IMR-90 (cell line): ENCODE measurements around the gene LDLRAD1. TPM values are rescaled to one million over a fixed set of nuclear protein-coding genes. Genes with fewer than 3 reads are reported as not detected.
"Not testable (repeated sequence)": the region's sequence is repeated elsewhere in the genome, so short reads cannot be mapped to it uniquely, and the experiment has no call there.

Experiments used
- ATAC-seq: fragments of 200-7000 bp; cut with Tn5 transposase; 2 replicates; pipeline ENCODE4 v1.9.1; 2020; ENCODE audit warnings: low read depth, mild to moderate bottlenecking, moderate library complexity
- BruUV-seq: library from RNA; stranded (reverse); fragments of 400-500 nt; replicated peaks from 2 replicates; lab custom pipeline; 2021; lab: Mats Ljungman, UMichigan
- CTCF ChIA-PET: fragments of 300-600 bp; formaldehyde crosslinking; extraction: SDS; loops from one replicate; lab custom pipeline; 2021; ENCODE audit warnings: antibody characterized with exemption; lab: Yijun Ruan, JAX
- POLR2A ChIA-PET: fragments of 300-600 bp; sonication (Branson Sonifier 250); formaldehyde crosslinking; loops from one replicate; lab custom pipeline; 2022; ENCODE audit warnings: antibody characterized with exemption; ENCODE audit not compliant: unreplicated experiment; lab: Charles Lee
- DNase-seq: peaks from one replicate; pipeline ENCODE4 v3.0.0; 2013
- H2AFZ ChIP-seq: replicated peaks from 2 replicates; pipeline ENCODE3; 2013; ENCODE audit warnings: low read length, mild to moderate bottlenecking; ENCODE audit not compliant: poor library complexity
- H2AK5ac ChIP-seq: 2 replicates; pipeline ENCODE4 v1.6.1; 2013; ENCODE audit warnings: low read depth, low read length, inconsistent platforms
- H2AK9ac ChIP-seq: replicated peaks from 2 replicates; pipeline ENCODE3; 2013; ENCODE audit warnings: mild to moderate bottlenecking, low read depth, low read length, moderate library complexity; ENCODE audit not compliant: poor library complexity
- H2BK120ac ChIP-seq: 2 replicates; pipeline ENCODE4 v1.6.1; 2013; ENCODE audit warnings: low read depth, low read length, inconsistent platforms
- H2BK15ac ChIP-seq: 3 replicates; pipeline ENCODE4 v1.6.1; 2013; ENCODE audit warnings: low read depth, low read length, inconsistent platforms
- H2BK20ac ChIP-seq: 2 replicates; pipeline ENCODE4 v1.6.1; 2013; ENCODE audit warnings: low read depth, mild to moderate bottlenecking, inconsistent platforms, low read length, moderate library complexity
- H2BK5ac ChIP-seq: 2 replicates; pipeline ENCODE4 v1.6.1; 2013; ENCODE audit warnings: mild to moderate bottlenecking, low read depth, low read length, inconsistent platforms; ENCODE audit not compliant: poor library complexity, severe bottlenecking
- H3K14ac ChIP-seq: replicated peaks from 2 replicates; pipeline ENCODE4 v1.6.1; 2013; ENCODE audit warnings: low read depth, low read length, inconsistent platforms
- H3K18ac ChIP-seq: 2 replicates; pipeline ENCODE4 v1.6.1; 2013; ENCODE audit warnings: low read depth, low read length, control low read depth
- H3K23ac ChIP-seq: 2 replicates; pipeline ENCODE4 v1.6.1; 2013; ENCODE audit warnings: low read depth, low read length, inconsistent platforms
- H3K27ac ChIP-seq: 2 replicates; pipeline ENCODE4 v1.5.1; 2013; ENCODE audit warnings: mild to moderate bottlenecking, control low read depth, low read length; ENCODE audit not compliant: insufficient read depth
- H3K27me3 ChIP-seq: 2 replicates; pipeline ENCODE4 v1.6.1; 2013; ENCODE audit warnings: low read length; ENCODE audit not compliant: control insufficient read depth, insufficient read depth
- H3K36me3 ChIP-seq: 2 replicates; pipeline ENCODE4 v1.6.1; 2013; ENCODE audit warnings: low read length, mixed read lengths; ENCODE audit not compliant: control insufficient read depth, insufficient read depth
- H3K4ac ChIP-seq: 2 replicates; pipeline ENCODE4 v1.6.1; 2013; ENCODE audit warnings: low read depth, low read length, inconsistent platforms
- H3K4me1 ChIP-seq: 2 replicates; pipeline ENCODE4 v1.6.1; 2013; ENCODE audit warnings: low read length, mixed read lengths; ENCODE audit not compliant: control insufficient read depth, insufficient read depth
- H3K4me2 ChIP-seq: 2 replicates; pipeline ENCODE4 v1.6.1; 2013; ENCODE audit warnings: low read depth, mild to moderate bottlenecking, control low read depth, low read length, moderate library complexity
- H3K4me3 ChIP-seq: 2 replicates; pipeline ENCODE4 v1.5.1; 2013; ENCODE audit warnings: low read depth, mild to moderate bottlenecking, control low read depth, low read length, moderate library complexity; ENCODE audit not compliant: insufficient read depth
- H3K56ac ChIP-seq: 2 replicates; pipeline ENCODE4 v1.6.1; 2013; ENCODE audit warnings: low read length, inconsistent platforms; ENCODE audit not compliant: insufficient read depth; ENCODE audit errors: extremely low read depth
- H3K79me1 ChIP-seq, 2 experiments: 2 replicates each; pipeline ENCODE4 v1.6.1; 2013; ENCODE audit warnings: low read length in 2 of 2, inconsistent platforms in 1 of 2, low read depth in 1 of 2
- H3K9ac ChIP-seq: 2 replicates; pipeline ENCODE4 v1.6.1; 2013; ENCODE audit warnings: low read depth, low read length, control low read depth
- H3K9me1 ChIP-seq: 2 replicates; pipeline ENCODE4 v1.6.1; 2013; ENCODE audit warnings: low read length, inconsistent platforms; ENCODE audit not compliant: insufficient read depth
- H3K9me3 ChIP-seq: 2 replicates; pipeline ENCODE4 v1.6.1; 2013; ENCODE audit warnings: low read length; ENCODE audit not compliant: control insufficient read depth, insufficient read depth
- H4K20me1 ChIP-seq: 2 replicates; pipeline ENCODE4 v1.6.1; 2013; ENCODE audit warnings: low read length, inconsistent platforms; ENCODE audit not compliant: insufficient read depth
- H4K5ac ChIP-seq: 2 replicates; pipeline ENCODE4 v1.6.1; 2013; ENCODE audit warnings: mild to moderate bottlenecking, low read depth, low read length, control low read depth
- H4K8ac ChIP-seq, 2 experiments: 2 replicates each; pipeline ENCODE4 v1.6.1; 2013; ENCODE audit warnings: low read depth in 2 of 2, low read length in 2 of 2, control low read depth in 1 of 2, inconsistent platforms in 1 of 2
- H4K91ac ChIP-seq: 2 replicates; pipeline ENCODE4 v1.6.1; 2013; ENCODE audit warnings: low read depth, low read length, inconsistent platforms; ENCODE audit not compliant: insufficient read depth
- WGBS, 2 experiments: methylation state at CpG; one replicate each; pipeline versions ENCODE4 v1.1.5 to v1.1.7; 2013; ENCODE audit warnings: missing lambda C conversion rate in 2 of 2; ENCODE audit not compliant: insufficient read length in 1 of 2; ENCODE audit errors: extremely low coverage in 2 of 2; 5-methylcytosine and 5-hydroxymethylcytosine counted together
- dilution Hi-C: fragments of 300-500 bp; cut with HindIII; formaldehyde crosslinking; loops from one replicate; pipeline ENCODE4 v1.14.3; 2018; ENCODE audit warnings: low sequenced_read_pairs; ENCODE audit not compliant: unreplicated experiment
- in situ Hi-C: fragments of 300-500 bp; cut with MboI; formaldehyde crosslinking; loops from 3 replicates; pipeline ENCODE4 v1.14.3; 2019; ENCODE audit warnings: low sequenced_read_pairs, inconsistent platforms, mixed read lengths
- intact Hi-C: fragments of 100-400 bp; cut with micrococcal nuclease; formaldehyde crosslinking; loops from 2 replicates; pipeline ENCODE4 v1.10.0; 2022
- polyA plus RNA-seq, 3 experiments: library from polyadenylated mRNA; depleted of rRNA; stranded (reverse); fragments of >200 nt; gene quantifications; 2 replicates each; pipeline ENCODE4 v1.2.3, GENCODE V29; 2012; ENCODE audit warnings: low replicate concordance in 1 of 3
- total RNA-seq: library from RNA; depleted of rRNA; stranded (reverse); fragments of >200 nt; gene quantifications from 2 replicates; pipeline ENCODE4 v1.2.3, GENCODE V29; 2012

Gene LDLRAD1
- total and polyA plus RNA-seq, 2 of the 4 experiments (the other 2 are of a cell fraction), result not detected

DNA sequence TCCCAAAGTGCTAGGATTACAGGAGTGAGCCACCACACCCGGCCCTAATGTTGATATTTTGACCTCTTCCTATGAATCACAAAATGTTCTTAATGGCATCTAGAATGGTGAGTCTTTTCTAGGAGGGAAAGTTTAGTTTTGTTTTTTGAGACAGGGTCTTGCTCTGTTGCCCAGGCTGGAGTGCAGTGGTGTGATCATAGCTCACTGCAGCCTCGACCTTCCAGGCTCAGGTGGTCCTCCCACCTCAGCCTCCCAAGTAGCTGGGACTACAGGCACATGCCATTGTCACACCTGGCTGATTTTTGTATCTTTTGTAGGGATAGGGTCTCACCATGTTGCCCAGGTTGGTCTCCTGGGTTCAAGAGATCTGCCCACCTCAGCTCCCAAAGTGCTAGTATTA, 48.7 kb downstream of the LDLRAD1 start:
- in situ Hi-C loops, H3K56ac ChIP-seq, H4K8ac ChIP-seq, H4K91ac ChIP-seq, H3K9me1 ChIP-seq, H3K79me1 ChIP-seq, dilution Hi-C loops, H3K27me3 ChIP-seq, H3K18ac ChIP-seq, POLR2A ChIA-PET, BruUV-seq, H2AK9ac ChIP-seq, H4K5ac ChIP-seq, H4K20me1 ChIP-seq, H2BK120ac ChIP-seq, H2AK5ac ChIP-seq, H2BK15ac ChIP-seq, H3K9ac ChIP-seq, H3K4ac ChIP-seq, H3K9me3 ChIP-seq, H2BK20ac ChIP-seq, H3K27ac ChIP-seq, ATAC-seq, intact Hi-C loops, H3K4me3 ChIP-seq, H2AFZ ChIP-seq, H3K14ac ChIP-seq, H3K4me2 ChIP-seq, H3K23ac ChIP-seq, DNase-seq, H2BK5ac ChIP-seq: not testable (repeated sequence)
- peaks cover 17% of the 10 kb centered on the region for H3K36me3 ChIP-seq
- no CpG with 5 or more reads among the region's 2 CpGs for WGBS, 2 experiments
- CTCF ChIA-PET, result interaction anchor here (1.8 kb wide), 1 partner anchor 108 kb away, joined by 3 read pairs; no protein-coding TSS in a partner anchor
- H3K4me1 ChIP-seq, result peaks cover 11% of the 10 kb centered on the region
